MCF 10A (cell line): ENCODE data around the gene IL36RN. TPM values are rescaled to one million over a fixed set of nuclear protein-coding genes. Genes with fewer than 3 reads are reported as not detected.

ENCODE experiments used
- BruUV-seq: library from RNA; stranded (reverse); fragments of 400-500 nt; replicated peaks from 2 replicates; lab custom pipeline; 2021; lab: Mats Ljungman, UMichigan
- CTCF ChIA-PET: fragments of 300-600 bp; sonication (Branson Sonifier 250); formaldehyde crosslinking; extraction: SDS; loops from one replicate; lab custom pipeline; 2021; ENCODE audit warnings: antibody characterized with exemption, inconsistent platforms; lab: Yijun Ruan, JAX
- POLR2A ChIA-PET: fragments of 300-600, 350-650 bp; sonication (Branson Sonifier 250); formaldehyde crosslinking; extraction: SDS; loops from one replicate; lab custom pipeline; 2020; ENCODE audit warnings: antibody characterized with exemption, inconsistent platforms; lab: Yijun Ruan, JAX
- DNase-seq: peaks from one replicate; pipeline ENCODE4 v3.0.0-alpha.2; 2018; ENCODE audit not compliant: unreplicated experiment
- H3K27ac Mint-ChIP-seq: one replicate; pipeline ENCODE4 v1.8.0; 2022; ENCODE audit warnings: mild to moderate bottlenecking, low read depth, mixed read lengths; ENCODE audit not compliant: unreplicated experiment
- H3K27me3 Mint-ChIP-seq: one replicate; pipeline ENCODE4 v1.8.0; 2022; ENCODE audit warnings: mixed read lengths; ENCODE audit not compliant: insufficient read depth, unreplicated experiment
- H3K36me3 Mint-ChIP-seq: one replicate; pipeline ENCODE4 v1.8.0; 2022; ENCODE audit warnings: mild to moderate bottlenecking, moderate library complexity, mixed read lengths; ENCODE audit not compliant: insufficient read depth, unreplicated experiment
- H3K4me1 Mint-ChIP-seq: one replicate; pipeline ENCODE4 v1.8.0; 2022; ENCODE audit warnings: mixed read lengths; ENCODE audit not compliant: insufficient read depth, unreplicated experiment
- H3K4me3 Mint-ChIP-seq: one replicate; pipeline ENCODE4 v1.8.0; 2022; ENCODE audit warnings: mild to moderate bottlenecking, moderate library complexity, mixed read lengths; ENCODE audit not compliant: unreplicated experiment
- H3K9me3 Mint-ChIP-seq: one replicate; pipeline ENCODE4 v1.8.0; 2022; ENCODE audit warnings: mixed read lengths; ENCODE audit not compliant: unreplicated experiment
- CTCF ChIP-seq: fragments of 200-600 bp; IDR thresholded peaks from one replicate; pipeline ENCODE4 v1.8.0; 2022; ENCODE audit warnings: antibody characterized with exemption, mild to moderate bottlenecking; ENCODE audit not compliant: unreplicated experiment
- intact Hi-C: fragments of 100-400 bp; cut with micrococcal nuclease; formaldehyde crosslinking; loops from 2 replicates; pipeline ENCODE4 v1.14.1; 2022
- total RNA-seq: library from RNA; stranded (reverse); gene quantifications from 2 replicates; pipeline ENCODE4 v1.2.3, GENCODE V29; 2022

IL36RN gene
- total RNA-seq, 1 experiment from 2014 or later: not detected

- Mint-ChIP-seq H3K27ac (no peak overlapping the region), H3K27me3 (no peaks in the 10 kb centered on the region), H3K4me1 (peaks cover 28% of the 10 kb centered on the region), H3K9me3 (no peaks in the 10 kb centered on the region), H3K4me3 (no peak overlapping the region), H3K36me3 (no peaks in the 10 kb centered on the region)
- intact Hi-C loops: no loop called here
- TF ChIP-seq CTCF: no peak
- CTCF ChIA-PET: interaction anchor here (12.2 kb wide), 1 partner anchor 126 kb away, joined by 267 read pairs; no protein-coding TSS in a partner anchor
- POLR2A ChIA-PET: no interaction called here
- no peak for DNase-seq
- no TSS peak for BruUV-seq
Observed at GRCh38 chr2:113075030-113075429, 16.0 kb downstream of the IL36RN start.

- ChIA-PET CTCF (interaction anchor here (1.5 to 12.2 kb wide), 3 partner anchors 10 to 125 kb away, joined by 5 to 267 read pairs (median 198); no protein-coding TSS in a partner anchor), POLR2A (no interaction called here)
- intact Hi-C loops: no loop called here
- BruUV-seq: no TSS peak
- H3K4me3 Mint-ChIP-seq: no peak overlapping the region
- H3K36me3 Mint-ChIP-seq: no peaks in the 10 kb centered on the region
- peaks cover 33% of the 10 kb centered on the region for H3K4me1 Mint-ChIP-seq
- no peak overlapping the region for H3K27ac Mint-ChIP-seq
- H3K27me3 Mint-ChIP-seq: no peaks in the 10 kb centered on the region
- no peaks in the 10 kb centered on the region for H3K9me3 Mint-ChIP-seq
- TF ChIP-seq CTCF: no peak
- DNase-seq: no peak
Observed at GRCh38 chr2:113075600-113075999, 16.6 kb downstream of the IL36RN start.

- no TSS peak for BruUV-seq
- no peak for DNase-seq
- no peaks in the 10 kb centered on the region for H3K27me3 Mint-ChIP-seq
- H3K9me3 Mint-ChIP-seq: no peaks in the 10 kb centered on the region
- peak overlapping the region; percentile 88 for H3K27ac Mint-ChIP-seq
- intact Hi-C loops: no loop called here
- ChIA-PET CTCF (interaction anchor here (0.6 to 12.2 kb wide), 9 partner anchors 9 to 336 kb away, joined by 3 to 267 read pairs (median 4); partner anchors contain the start of gene IL36RN), POLR2A (interaction anchor here (0.7 to 3.8 kb wide), 7 partner anchors 9 to 1022 kb away, joined by 3 to 52 read pairs (median 3); partner anchors contain the start of genes IL1F10 and TMEM87B)
- no peak for TF ChIP-seq CTCF
- no peak overlapping the region for H3K4me3 Mint-ChIP-seq
- peaks cover 34% of the 10 kb centered on the region for H3K4me1 Mint-ChIP-seq
- H3K36me3 Mint-ChIP-seq: no peaks in the 10 kb centered on the region
Observed at GRCh38 chr2:113076954-113077669, 18.1 kb downstream of the IL36RN start.

GRCh38 chr2:113077921-113078320, 18.9 kb downstream of the IL36RN start:
- H3K36me3 Mint-ChIP-seq: no peaks in the 10 kb centered on the region
- no TSS peak for BruUV-seq
- intact Hi-C loops: loop anchor here (1.0 to 2.0 kb wide), 2 partner anchors 61 to 163 kb away; no protein-coding TSS in a partner anchor

More at GRCh38 chr2:113077921-113078320, 18.9 kb downstream of the IL36RN start:
- Mint-ChIP-seq H3K27me3 (no peaks in the 10 kb centered on the region), H3K9me3 (no peaks in the 10 kb centered on the region), H3K4me3 (peak overlapping the region; percentile 31), H3K4me1 (peaks cover 34% of the 10 kb centered on the region), H3K27ac (peak overlapping the region; percentile 88)
- ChIA-PET POLR2A (interaction anchor here (0.6 to 3.8 kb wide), 10 partner anchors 9 to 298 kb away, joined by 3 to 52 read pairs (median 4); partner anchors contain the start of gene IL1F10), CTCF (interaction anchor here (0.5 to 12.2 kb wide), 7 partner anchors 19 to 618 kb away, joined by 3 to 267 read pairs (median 6); partner anchors contain the start of gene IL36RN)
- TF ChIP-seq CTCF: no peak
- DNase-seq: peak; percentile 87
